SH-SY5Y (cell line): ENCODE measurements around the gene OSBPL10.

Source experiments
- GATA2 ChIP-seq: IDR thresholded peaks from 2 replicates; pipeline ENCODE4 v1.6.1; 2011; ENCODE audit warnings: mild to moderate bottlenecking, low read depth, low read length
- GATA3 ChIP-seq: IDR thresholded peaks from 2 replicates; pipeline ENCODE4 v1.6.1; 2011; ENCODE audit warnings: low read depth, mild to moderate bottlenecking, low read length, moderate library complexity

GRCh38 chr3:31832551-31832950 is 148.5 kb downstream of the OSBPL10 start:
- TF ChIP-seq GATA2 = no peak
- no peak for TF ChIP-seq GATA3
